Ectodermal cell (in vitro differentiated cells): ENCODE results near the gene RCOR1.
"Not testable (repeated sequence)": the region's sequence is repeated elsewhere in the genome, so short reads cannot be mapped to it uniquely, and the experiment has no call there.

Source experiments
- H3K27ac ChIP-seq: 2 replicates; pipeline ENCODE4 v1.7.0; 2013; ENCODE audit warnings: mild to moderate bottlenecking, low read depth, low read length; ENCODE audit not compliant: insufficient read depth, poor library complexity, severe bottlenecking
- H3K27me3 ChIP-seq: 2 replicates; pipeline ENCODE4 v1.7.0; 2013; ENCODE audit warnings: mild to moderate bottlenecking, low read length; ENCODE audit not compliant: insufficient read depth, control insufficient read depth, poor library complexity, severe bottlenecking
- H3K36me3 ChIP-seq: one replicate; pipeline ENCODE4 v1.7.0; 2013; ENCODE audit warnings: low read length; ENCODE audit not compliant: control insufficient read depth, insufficient read depth
- H3K4me1 ChIP-seq: one replicate; pipeline ENCODE4 v1.7.0; 2013; ENCODE audit warnings: low read length; ENCODE audit not compliant: control insufficient read depth, insufficient read depth
- H3K4me3 ChIP-seq: 2 replicates; pipeline ENCODE4 v1.7.0; 2013; ENCODE audit warnings: low read depth, low read length, control low read depth; ENCODE audit not compliant: insufficient read depth
- H3K9me3 ChIP-seq: 2 replicates; pipeline ENCODE4 v1.7.0; 2013; ENCODE audit warnings: mild to moderate bottlenecking, low read length, moderate library complexity; ENCODE audit not compliant: control insufficient read depth
- WGBS, 2 experiments: methylation state at CpG; one replicate each; pipeline ENCODE4 v1.1.7; 2013; ENCODE audit warnings: missing lambda C conversion rate in 2 of 2; 5-methylcytosine and 5-hydroxymethylcytosine counted together

Gene RCOR1

DNA sequence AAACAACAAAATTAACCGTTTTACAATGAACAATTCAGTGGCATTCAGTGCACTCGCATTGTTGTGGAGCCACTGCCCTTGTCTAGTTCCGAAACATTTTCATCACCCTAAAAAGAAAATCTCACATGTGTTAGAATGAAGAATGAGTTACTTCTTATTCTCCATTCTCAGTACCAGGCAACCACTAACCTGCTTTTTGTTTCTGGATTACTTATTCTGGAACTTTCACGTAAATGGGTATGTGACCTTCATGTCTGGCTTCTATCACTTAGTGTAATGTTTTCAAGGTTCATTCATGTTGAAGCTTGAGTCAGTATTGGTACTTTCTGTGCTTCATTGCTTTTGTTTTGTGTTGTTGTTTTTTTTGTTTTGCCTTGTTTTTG is 15.6 kb downstream of the RCOR1 start:
- 90 to 93% methylated on average over 4 of the region's 4 CpGs for WGBS, 2 experiments
- Histone ChIP-seq H3K27ac (no peak overlapping the region), H3K9me3 (no peaks in the 10 kb centered on the region), H3K4me3 (no peak overlapping the region), H3K27me3 (no peaks in the 10 kb centered on the region), H3K4me1 (peaks cover 6% of the 10 kb centered on the region), H3K36me3 (no peaks in the 10 kb centered on the region)

DNA sequence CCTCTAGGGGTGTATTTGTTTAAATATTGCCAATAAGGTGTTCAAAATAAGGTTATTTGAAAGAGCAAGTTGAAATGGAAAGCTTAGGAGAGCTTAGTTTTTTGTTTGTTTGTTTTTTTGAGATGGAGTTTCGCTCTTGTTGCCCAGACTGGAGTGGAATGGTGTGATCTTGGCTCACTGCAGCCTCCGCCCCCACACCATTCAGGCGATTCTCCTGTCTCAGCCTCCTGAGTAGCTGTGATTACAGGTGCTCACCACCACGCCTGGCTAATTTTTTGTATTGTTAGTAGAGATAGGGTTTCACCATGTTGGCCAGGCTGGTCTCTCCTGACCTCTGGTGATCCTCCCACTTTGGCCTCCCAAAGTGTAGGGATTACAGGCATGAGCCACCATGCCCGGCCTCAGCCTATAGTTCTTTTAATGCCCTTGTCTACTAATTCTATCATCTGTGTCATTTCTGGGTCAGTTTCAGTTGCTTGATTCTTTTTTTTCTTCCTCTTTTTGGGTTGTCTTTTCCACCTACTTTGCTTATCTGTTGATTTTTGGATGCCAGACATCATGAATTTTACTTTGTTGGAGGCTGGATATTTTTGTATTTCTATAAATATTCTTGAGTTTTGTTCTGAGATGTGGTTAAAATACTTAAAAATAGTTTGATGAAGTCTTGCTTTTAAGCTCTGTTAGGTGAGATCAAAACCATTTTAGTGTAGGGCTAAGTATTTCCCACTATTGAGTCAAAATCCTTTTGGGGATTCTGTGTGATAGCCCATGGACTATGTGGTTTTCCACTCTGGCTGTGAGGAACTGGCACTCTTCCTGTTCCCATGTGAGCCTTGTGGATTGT is 18.7 kb downstream of the RCOR1 start:
- WGBS, 2 experiments: 79 to 84% methylated on average over 5 of the region's 5 CpGs

DNA sequence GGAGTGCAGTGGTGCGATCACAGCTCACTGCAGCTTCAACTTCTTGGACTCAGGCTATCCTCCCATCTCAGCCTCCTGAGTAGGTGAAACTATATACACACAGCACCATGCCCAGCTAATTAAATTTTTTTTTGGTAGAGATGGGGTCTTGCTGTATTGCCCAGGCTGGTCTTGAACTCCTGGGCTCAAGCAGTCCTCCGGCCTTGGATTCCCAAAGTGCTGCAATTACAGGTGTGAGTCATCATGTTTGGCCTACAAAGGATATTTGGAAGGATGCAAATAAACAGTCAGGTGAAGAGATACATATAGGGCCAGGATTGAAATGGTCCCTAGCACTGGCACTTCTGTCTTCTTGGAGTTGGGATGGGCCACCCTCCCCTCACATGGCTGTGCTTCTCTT is 23.9 kb downstream of the RCOR1 start:
- no peaks in the 10 kb centered on the region for H3K36me3 ChIP-seq
- H3K27ac ChIP-seq: no peak overlapping the region
- no peaks in the 10 kb centered on the region for H3K9me3 ChIP-seq
- no peaks in the 10 kb centered on the region for H3K27me3 ChIP-seq
- H3K4me1 ChIP-seq: peaks cover 2% of the 10 kb centered on the region
- no peak overlapping the region for H3K4me3 ChIP-seq
- WGBS, 2 experiments: 76 to 94% methylated on average over 2 of the region's 2 CpGs

More for the DNA sequence above, 18.7 kb downstream of the RCOR1 start:
- H3K36me3 ChIP-seq: no peaks in the 10 kb centered on the region
- no peak overlapping the region for H3K4me3 ChIP-seq
- H3K9me3 ChIP-seq: no peaks in the 10 kb centered on the region
- H3K27me3 ChIP-seq: no peaks in the 10 kb centered on the region
- H3K27ac ChIP-seq: no peak overlapping the region
- H3K4me1 ChIP-seq: no peaks in the 10 kb centered on the region

DNA sequence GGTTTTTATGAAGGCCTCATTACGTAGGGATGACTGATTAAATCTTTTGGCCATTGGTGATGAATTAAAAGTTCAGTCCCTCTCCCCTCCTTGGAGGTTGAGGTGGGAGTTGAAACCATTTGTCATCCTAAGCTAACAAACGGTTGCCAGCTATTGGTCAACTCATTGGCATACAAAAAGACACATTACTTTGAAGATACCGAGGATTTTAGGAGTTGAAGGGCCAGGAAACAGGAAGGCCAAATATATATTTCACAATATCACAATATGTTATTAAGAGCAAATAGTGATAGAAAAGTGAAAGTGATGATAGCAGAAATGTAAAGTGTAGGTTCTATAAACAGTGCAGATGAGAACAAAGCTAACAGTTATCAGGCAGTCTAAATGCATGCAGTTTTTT is 24.4 kb downstream of the RCOR1 start:
- H3K27me3 ChIP-seq: no peaks in the 10 kb centered on the region
- H3K4me3 ChIP-seq: no peak overlapping the region
- peaks cover 7% of the 10 kb centered on the region for H3K4me1 ChIP-seq
- H3K27ac ChIP-seq: no peak overlapping the region
- H3K36me3 ChIP-seq: no peaks in the 10 kb centered on the region
- 76 to 100% methylated on average over 2 to 3 of the region's 3 CpGs for WGBS, 2 experiments
- H3K9me3 ChIP-seq: no peaks in the 10 kb centered on the region

DNA sequence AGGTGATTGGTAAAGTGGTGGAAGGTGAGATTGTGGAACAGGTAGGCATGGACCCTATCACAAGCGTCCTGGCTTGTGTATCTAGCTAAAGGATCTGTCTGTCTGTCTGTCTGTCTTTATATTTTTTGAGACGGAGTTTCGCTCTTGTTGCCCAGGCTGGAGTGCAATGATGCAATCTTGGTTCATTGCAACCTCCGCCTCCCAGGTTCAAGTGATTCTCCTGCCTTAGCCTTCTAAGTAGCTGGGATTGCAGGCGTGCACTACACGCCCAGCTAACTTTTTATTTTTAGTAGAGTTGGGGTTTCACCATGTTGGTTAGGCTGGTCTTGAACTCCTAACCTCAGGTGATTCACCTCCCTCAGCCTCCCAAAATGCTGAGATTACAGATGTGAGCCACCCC is 26.6 kb downstream of the RCOR1 start:
- H3K27me3 ChIP-seq, H3K9me3 ChIP-seq, H3K36me3 ChIP-seq, H3K27ac ChIP-seq, H3K4me3 ChIP-seq: not testable (repeated sequence)
- 93 to 95% methylated on average over 6 of the region's 6 CpGs for WGBS, 2 experiments
- peaks cover 15% of the 10 kb centered on the region for H3K4me1 ChIP-seq

DNA sequence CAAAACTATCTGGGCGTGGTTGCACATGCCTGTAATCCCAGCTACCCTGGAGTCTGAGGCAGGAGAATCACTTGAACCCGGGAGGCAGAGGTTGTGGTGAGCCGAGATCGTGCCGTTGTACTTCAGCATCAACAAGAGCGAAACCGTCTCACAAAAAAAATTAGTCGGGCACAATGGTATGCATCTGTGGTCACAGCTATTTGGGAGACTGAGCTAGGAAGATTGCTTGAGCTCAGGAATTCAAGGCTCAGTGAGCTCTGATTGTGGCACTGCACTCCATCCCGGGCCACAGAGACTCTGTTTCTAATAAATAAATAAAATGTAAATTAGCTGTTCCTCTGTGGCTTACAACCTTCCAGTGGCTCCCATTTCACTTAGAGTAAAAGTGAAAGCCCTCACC is 28.0 kb downstream of the RCOR1 start:
- Histone ChIP-seq H3K9me3 (no peaks in the 10 kb centered on the region), H3K4me1 (peaks cover 15% of the 10 kb centered on the region), H3K27ac (no peak overlapping the region), H3K4me3 (no peak overlapping the region), H3K27me3 (no peaks in the 10 kb centered on the region), H3K36me3 (no peaks in the 10 kb centered on the region)
- WGBS, 2 experiments: 90 to 94% methylated on average over 8 to 9 of the region's 9 CpGs

DNA sequence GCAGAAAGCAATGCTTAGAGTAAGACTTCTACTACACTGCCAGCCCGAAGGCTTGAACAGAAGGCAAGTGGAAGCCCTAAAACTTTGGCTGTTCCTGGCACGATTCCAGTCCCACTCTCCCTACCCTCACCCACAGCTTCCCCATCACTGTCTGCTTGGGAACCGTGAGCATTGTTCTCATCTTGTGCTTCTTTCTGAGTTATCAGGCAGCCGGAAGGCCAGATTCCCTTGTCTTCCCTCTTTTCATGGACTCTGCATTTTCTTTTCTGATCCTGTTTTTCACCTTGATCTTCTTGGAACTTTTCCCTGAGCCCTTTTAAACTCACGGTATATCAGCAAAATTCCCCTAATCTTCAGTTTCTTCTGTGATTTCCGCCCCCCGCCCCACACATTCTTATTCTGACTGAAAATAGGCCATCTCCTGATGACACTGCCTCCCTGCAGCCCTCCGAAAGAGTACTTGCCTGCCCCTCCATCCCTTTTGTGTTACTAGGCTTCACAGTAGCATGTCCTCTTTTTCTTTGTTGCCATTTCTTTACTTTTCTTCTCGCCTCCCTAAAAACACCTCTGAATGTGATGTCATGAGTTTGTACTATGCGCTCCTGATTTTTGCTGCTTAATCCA is 29.9 kb downstream of the RCOR1 start:
- Histone ChIP-seq H3K4me1 (peaks cover 15% of the 10 kb centered on the region), H3K9me3 (no peaks in the 10 kb centered on the region), H3K27me3 (no peaks in the 10 kb centered on the region), H3K36me3 (no peaks in the 10 kb centered on the region), H3K4me3 (no peak overlapping the region), H3K27ac (peak overlapping the region; percentile 52)
- 44 to 53% methylated on average over 10 of the region's 10 CpGs for WGBS, 2 experiments

DNA sequence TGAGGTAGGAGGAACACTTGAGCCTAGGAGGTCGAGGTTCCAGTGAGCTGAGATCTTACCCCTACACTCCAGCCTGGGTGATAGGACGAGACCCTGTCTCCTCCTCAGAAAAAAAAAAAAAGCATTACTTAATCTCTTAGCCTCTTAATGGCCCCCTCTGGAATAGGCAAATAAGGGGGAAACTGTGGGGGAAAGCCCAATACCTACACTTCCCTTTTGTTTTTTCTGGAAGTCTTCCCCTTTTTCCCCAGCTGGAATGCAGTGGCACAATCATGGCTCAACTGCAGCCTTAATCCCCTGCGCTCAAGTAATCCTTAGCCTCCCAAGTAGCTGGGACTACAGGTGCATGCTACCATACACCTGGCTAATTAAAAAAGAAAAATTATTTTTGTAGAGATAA is 32.2 kb downstream of the RCOR1 start:
- Histone ChIP-seq H3K4me1 (peaks cover 23% of the 10 kb centered on the region), H3K9me3 (no peaks in the 10 kb centered on the region), H3K27ac (no peak overlapping the region), H3K36me3 (no peaks in the 10 kb centered on the region), H3K27me3 (no peaks in the 10 kb centered on the region), H3K4me3 (no peak overlapping the region)
- 88 to 90% methylated on average over 3 of the region's 3 CpGs for WGBS, 2 experiments

DNA sequence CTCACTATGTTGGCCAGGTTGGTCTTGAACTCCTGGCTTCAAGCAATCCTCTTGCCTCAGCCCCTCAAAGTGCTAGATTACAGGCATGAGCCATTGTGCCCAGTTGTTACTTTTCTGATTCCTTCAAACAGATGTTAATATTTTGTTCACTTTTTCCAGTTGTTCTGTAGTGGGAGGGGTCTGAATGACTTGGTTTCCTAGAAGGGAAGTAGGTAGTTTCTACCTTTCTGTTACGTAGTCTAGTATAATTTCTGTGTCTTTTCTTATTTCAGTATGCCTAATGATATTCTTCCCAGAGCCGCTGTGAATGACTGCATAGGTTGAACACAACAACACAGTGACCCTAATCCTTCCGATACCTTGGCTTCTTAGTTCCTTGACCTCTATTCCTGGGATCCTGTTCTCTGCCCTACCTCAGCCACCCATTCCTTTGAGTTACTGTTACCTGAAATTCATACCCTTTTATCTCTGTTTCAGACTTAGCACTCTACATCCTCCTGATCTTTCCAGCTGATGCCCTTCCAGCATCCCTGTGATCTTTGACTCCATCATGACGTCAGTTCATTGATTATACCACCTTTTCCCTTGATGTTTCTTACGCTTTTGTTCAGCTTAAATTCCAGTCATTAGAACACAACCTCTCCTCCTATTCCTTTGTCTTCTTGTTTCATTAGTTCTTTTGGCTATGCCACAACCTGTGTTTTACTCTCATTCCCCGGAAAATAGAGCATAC is 33.3 kb downstream of the RCOR1 start:
- 94 to 95% methylated on average over 6 of the region's 6 CpGs for WGBS, 2 experiments
- Histone ChIP-seq H3K27ac (no peak overlapping the region), H3K27me3 (no peaks in the 10 kb centered on the region), H3K4me3 (no peak overlapping the region), H3K4me1 (peaks cover 31% of the 10 kb centered on the region), H3K9me3 (no peaks in the 10 kb centered on the region), H3K36me3 (no peaks in the 10 kb centered on the region)

DNA sequence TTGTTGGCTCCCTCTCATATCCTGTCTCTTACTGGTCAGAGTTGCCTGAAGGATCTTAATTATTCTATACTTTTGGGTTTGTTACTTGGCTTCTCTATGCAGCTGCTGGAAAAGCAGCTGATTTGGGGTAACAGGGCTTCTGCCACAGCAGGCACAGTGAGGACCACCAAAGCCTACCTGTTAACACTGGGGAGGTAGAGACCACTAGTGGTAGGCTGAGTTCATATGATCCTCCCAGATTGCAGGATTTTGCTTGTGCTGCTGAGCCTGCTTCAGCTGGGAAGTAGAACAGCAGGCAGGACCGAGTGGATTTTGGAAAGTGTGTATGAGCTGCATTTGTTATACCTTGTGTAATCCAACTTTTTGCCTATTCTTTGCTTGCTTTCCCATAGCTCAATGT is 34.1 kb downstream of the RCOR1 start:
- no peaks in the 10 kb centered on the region for H3K27me3 ChIP-seq
- no peaks in the 10 kb centered on the region for H3K9me3 ChIP-seq
- H3K4me1 ChIP-seq: peaks cover 27% of the 10 kb centered on the region
- H3K27ac ChIP-seq: no peak overlapping the region
- no peaks in the 10 kb centered on the region for H3K36me3 ChIP-seq
- H3K4me3 ChIP-seq: no peak overlapping the region
- 100% methylated on average over 1 of the region's 1 CpG for WGBS, 2 experiments
